ENCODE data around the gene PCNX3.

Gene PCNX3

DNA sequence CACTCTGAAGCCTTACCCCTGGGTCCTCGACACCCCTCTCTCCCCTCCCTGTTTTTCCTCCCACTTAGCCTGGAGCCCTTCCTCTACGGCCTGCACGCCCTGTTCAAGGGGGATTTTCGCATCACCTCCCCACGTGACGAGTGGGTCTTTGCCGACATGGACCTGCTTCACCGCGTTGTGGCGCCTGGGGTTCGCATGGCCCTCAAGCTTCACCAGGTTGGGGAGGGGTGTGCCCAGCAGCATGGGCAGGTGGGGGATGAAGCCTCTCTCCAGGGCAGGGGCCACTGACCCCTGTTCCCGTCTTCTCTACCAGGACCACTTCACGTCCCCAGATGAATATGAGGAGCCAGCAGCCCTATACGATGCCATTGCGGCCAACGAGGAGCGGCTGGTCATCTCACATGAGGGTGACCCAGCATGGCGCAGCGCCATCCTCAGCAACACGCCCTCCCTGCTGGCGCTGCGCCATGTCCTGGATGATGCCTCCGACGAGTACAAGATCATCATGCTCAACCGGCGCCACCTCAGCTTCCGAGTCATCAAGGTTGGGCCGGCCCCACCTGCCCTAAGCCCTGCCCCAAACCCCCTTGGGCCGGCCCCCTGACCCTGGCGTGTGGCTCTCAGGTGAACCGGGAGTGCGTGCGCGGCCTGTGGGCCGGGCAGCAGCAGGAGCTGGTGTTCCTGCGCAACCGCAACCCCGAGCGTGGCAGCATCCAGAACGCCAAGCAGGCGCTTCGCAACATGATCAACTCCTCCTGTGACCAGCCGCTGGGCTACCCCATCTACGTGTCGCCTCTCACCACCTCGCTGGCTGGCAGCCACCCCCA is 19.5 kb downstream of the PCNX3 start:
- no peaks in the 10 kb centered on the region; the same call in 1 of the 2 replicates for H3K79me2 ChIP-seq (ENCODE audit: insufficient read depth, low read length)
- H3K4me1 ChIP-seq (ENCODE audit: insufficient read depth, low read length, poor library complexity, severe bottlenecking): peaks cover 32% of the 10 kb centered on the region
- H4K20me1 ChIP-seq (ENCODE audit: insufficient read depth, low read length, poor library complexity, severe bottlenecking): no peaks in the 10 kb centered on the region
- no peak overlapping the region for H3K4me2 ChIP-seq (ENCODE audit: low read depth, low read length, poor library complexity, severe bottlenecking)
- H3K9ac ChIP-seq (ENCODE audit: low read depth, low read length, poor library complexity, severe bottlenecking): no peak overlapping the region
- TF ChIP-seq, protein P1, sequence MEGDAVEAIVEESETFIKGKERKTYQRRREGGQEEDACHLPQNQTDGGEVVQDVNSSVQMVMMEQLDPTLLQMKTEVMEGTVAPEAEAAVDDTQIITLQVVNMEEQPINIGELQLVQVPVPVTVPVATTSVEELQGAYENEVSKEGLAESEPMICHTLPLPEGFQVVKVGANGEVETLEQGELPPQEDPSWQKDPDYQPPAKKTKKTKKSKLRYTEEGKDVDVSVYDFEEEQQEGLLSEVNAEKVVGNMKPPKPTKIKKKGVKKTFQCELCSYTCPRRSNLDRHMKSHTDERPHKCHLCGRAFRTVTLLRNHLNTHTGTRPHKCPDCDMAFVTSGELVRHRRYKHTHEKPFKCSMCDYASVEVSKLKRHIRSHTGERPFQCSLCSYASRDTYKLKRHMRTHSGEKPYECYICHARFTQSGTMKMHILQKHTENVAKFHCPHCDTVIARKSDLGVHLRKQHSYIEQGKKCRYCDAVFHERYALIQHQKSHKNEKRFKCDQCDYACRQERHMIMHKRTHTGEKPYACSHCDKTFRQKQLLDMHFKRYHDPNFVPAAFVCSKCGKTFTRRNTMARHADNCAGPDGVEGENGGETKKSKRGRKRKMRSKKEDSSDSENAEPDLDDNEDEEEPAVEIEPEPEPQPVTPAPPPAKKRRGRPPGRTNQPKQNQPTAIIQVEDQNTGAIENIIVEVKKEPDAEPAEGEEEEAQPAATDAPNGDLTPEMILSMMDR (conservative IDR thresholded peaks at IDR 0.05; ENCODE audit: low read length): no peak
- TF ChIP-seq EZH2phosphoT487 (IDR thresholded peaks at IDR 0.05; ENCODE audit: borderline replicate concordance): no peak
- H3K4me3 ChIP-seq (ENCODE audit: low read length, poor library complexity, severe bottlenecking): no peak overlapping the region
- H3K9me3 ChIP-seq (ENCODE audit: insufficient read depth, low read depth, low read length): no peaks in the 10 kb centered on the region
- H3K9me2 ChIP-seq (replicated peaks; ENCODE audit: low read depth, low read length): no peaks in the 10 kb centered on the region
- H3F3A ChIP-seq (ENCODE audit: low read depth): no peaks in the 10 kb centered on the region
- H3K27me3 ChIP-seq (ENCODE audit: insufficient read depth, low read length, poor library complexity, severe bottlenecking): no peaks in the 10 kb centered on the region
- peaks cover 31% of the 10 kb centered on the region; the same call in 1 of the 2 replicates for H3K36me3 ChIP-seq (ENCODE audit: insufficient read depth, low read length)
- no peak overlapping the region for H2AFZ ChIP-seq (ENCODE audit: low read length)

DNA sequence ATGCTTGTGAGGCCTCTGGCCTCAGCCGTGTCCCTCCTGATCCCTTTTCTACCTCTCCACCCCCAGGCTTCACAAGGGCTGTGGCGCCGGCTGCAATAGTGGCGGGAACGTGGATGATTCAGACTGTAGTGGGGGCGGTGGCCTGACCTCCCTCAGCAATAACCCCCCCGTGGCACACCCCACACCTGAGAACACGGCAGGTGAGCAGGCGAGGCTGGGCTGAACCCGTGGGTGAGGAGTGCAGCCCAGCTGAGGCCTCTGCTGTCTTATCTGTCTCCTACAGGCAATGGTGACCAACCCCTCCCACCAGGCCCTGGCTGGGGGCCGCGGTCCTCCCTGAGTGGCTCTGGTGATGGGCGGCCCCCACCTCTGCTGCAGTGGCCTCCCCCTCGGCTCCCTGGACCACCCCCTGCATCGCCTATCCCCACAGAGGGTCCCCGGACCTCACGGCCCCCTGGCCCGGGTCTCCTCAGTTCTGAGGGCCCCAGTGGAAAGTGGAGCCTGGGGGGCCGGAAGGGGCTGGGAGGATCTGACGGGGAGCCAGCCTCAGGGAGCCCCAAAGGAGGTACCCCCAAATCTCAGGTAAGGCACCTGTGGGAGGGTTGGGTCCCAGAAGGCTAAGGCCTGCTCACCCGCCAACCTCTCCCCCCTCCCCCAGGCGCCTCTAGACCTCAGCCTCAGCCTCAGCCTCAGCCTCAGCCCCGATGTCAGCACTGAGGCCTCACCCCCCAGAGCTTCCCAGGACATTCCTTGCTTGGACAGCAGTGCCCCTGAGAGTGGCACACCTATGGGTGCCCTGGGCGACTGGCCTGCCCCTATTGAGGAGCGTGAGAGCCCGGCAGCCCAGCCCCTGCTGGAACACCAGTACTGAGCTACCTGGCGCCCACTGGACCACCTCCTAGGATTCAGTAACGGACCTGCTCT is 20.8 kb downstream of the PCNX3 start:
- Histone ChIP-seq H4K20me1 (ENCODE audit: insufficient read depth, low read length, poor library complexity, severe bottlenecking) (no peaks in the 10 kb centered on the region), H2AFZ (ENCODE audit: low read length) (no peak overlapping the region), H3K9me3 (ENCODE audit: insufficient read depth, low read depth, low read length) (no peaks in the 10 kb centered on the region), H3K4me2 (ENCODE audit: low read depth, low read length, poor library complexity, severe bottlenecking) (no peak overlapping the region), H3K36me3 (ENCODE audit: insufficient read depth, low read length) (peaks cover 28% of the 10 kb centered on the region; the same call in 1 of the 2 replicates), H3K27me3 (ENCODE audit: insufficient read depth, low read length, poor library complexity, severe bottlenecking) (no peaks in the 10 kb centered on the region), H3K9me2 (replicated peaks; ENCODE audit: low read depth, low read length) (no peaks in the 10 kb centered on the region), H3K9ac (ENCODE audit: low read depth, low read length, poor library complexity, severe bottlenecking) (no peak overlapping the region), H3K79me2 (ENCODE audit: insufficient read depth, low read length) (peaks cover 7% of the 10 kb centered on the region; the same call in 1 of the 2 replicates), H3K4me3 (ENCODE audit: low read length, poor library complexity, severe bottlenecking) (no peak overlapping the region), H3K4me1 (ENCODE audit: insufficient read depth, low read length, poor library complexity, severe bottlenecking) (peaks cover 37% of the 10 kb centered on the region), H3F3A (ENCODE audit: low read depth) (no peaks in the 10 kb centered on the region)
- TF ChIP-seq, protein P1 (conservative IDR thresholded peaks at IDR 0.05; ENCODE audit: low read length): no peak
- no peak for TF ChIP-seq EZH2phosphoT487 (IDR thresholded peaks at IDR 0.05; ENCODE audit: borderline replicate concordance)

DNA sequence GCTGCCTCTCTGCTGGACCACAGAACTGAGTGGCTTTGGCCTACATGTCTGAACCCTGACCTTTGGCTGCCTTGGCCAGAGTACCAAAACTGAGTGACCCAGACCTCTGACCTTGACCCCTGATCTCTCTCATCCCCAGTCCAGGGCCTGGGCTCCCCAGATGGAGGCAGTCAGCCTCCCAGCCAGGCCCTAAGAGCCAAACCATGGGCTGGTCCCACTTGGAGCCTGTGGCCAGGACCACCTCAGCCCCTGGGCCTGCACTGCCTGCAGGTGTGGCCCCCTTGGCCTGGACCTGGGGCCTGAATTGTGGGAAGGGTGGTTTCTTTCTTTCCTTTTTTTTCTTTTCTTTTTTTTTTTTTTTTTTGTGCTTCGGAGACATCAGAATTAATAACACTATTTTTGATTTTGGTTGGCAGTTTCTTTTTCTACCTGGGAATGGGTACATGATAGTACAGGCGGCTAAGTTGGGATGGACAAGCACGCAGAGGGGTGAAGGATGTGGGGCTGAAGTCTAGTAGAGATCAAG is 21.5 kb downstream of the PCNX3 start:
- Histone ChIP-seq H3K4me3 (ENCODE audit: low read length, poor library complexity, severe bottlenecking) (peak overlapping the region; percentile 83), H3K4me1 (ENCODE audit: insufficient read depth, low read length, poor library complexity, severe bottlenecking) (peaks cover 37% of the 10 kb centered on the region), H3K9me2 (replicated peaks; ENCODE audit: low read depth, low read length) (no peaks in the 10 kb centered on the region), H3K79me2 (ENCODE audit: insufficient read depth, low read length) (peaks cover 15% of the 10 kb centered on the region; the same call in 1 of the 2 replicates), H3K9me3 (ENCODE audit: insufficient read depth, low read depth, low read length) (no peaks in the 10 kb centered on the region), H3K36me3 (ENCODE audit: insufficient read depth, low read length) (peaks cover 28% of the 10 kb centered on the region; the same call in 1 of the 2 replicates), H2AFZ (ENCODE audit: low read length) (no peak overlapping the region), H3K4me2 (ENCODE audit: low read depth, low read length, poor library complexity, severe bottlenecking) (peak overlapping the region; percentile 80), H4K20me1 (ENCODE audit: insufficient read depth, low read length, poor library complexity, severe bottlenecking) (no peaks in the 10 kb centered on the region), H3F3A (ENCODE audit: low read depth) (no peaks in the 10 kb centered on the region), H3K27me3 (ENCODE audit: insufficient read depth, low read length, poor library complexity, severe bottlenecking) (no peaks in the 10 kb centered on the region), H3K9ac (ENCODE audit: low read depth, low read length, poor library complexity, severe bottlenecking) (peak overlapping the region; percentile 76)
- TF ChIP-seq, protein P1 (conservative IDR thresholded peaks at IDR 0.05; ENCODE audit: low read length): no peak
- TF ChIP-seq EZH2phosphoT487 (IDR thresholded peaks at IDR 0.05; ENCODE audit: borderline replicate concordance): no peak
